Stimulated activated naive CD4-positive, alpha-beta T cell treated with Interleukin-2 at 50 U/mL for 16 hours (primary cell): ENCODE measurements around the gene CISH.

ENCODE experiments used
- DNase-seq: peaks from one replicate; lab custom pipeline; 2025; lab: John Stamatoyannopoulos, UW

Gene CISH

GRCh38 chr3:50612970-50613846, 1.6 kb upstream of the CISH start:
- no peak for DNase-seq

- no peak for DNase-seq
Measured at GRCh38 chr3:50612234-50612882, 784 bp upstream of the CISH start.

- no peak for DNase-seq
Measured at GRCh38 chr3:50610992-50611463, 546 bp downstream of the CISH start.

- DNase-seq, result peak; percentile 46
Measured at GRCh38 chr3:50610181-50610971, 1.2 kb downstream of the CISH start.

- DNase-seq, result no peak
Measured at GRCh38 chr3:50609763-50610085, 1.9 kb downstream of the CISH start.

- no peak for DNase-seq
Measured at GRCh38 chr3:50609071-50609762, 2.4 kb downstream of the CISH start.

GRCh38 chr3:50608278-50608677, 3.3 kb downstream of the CISH start:
- no peak for DNase-seq

DNA sequence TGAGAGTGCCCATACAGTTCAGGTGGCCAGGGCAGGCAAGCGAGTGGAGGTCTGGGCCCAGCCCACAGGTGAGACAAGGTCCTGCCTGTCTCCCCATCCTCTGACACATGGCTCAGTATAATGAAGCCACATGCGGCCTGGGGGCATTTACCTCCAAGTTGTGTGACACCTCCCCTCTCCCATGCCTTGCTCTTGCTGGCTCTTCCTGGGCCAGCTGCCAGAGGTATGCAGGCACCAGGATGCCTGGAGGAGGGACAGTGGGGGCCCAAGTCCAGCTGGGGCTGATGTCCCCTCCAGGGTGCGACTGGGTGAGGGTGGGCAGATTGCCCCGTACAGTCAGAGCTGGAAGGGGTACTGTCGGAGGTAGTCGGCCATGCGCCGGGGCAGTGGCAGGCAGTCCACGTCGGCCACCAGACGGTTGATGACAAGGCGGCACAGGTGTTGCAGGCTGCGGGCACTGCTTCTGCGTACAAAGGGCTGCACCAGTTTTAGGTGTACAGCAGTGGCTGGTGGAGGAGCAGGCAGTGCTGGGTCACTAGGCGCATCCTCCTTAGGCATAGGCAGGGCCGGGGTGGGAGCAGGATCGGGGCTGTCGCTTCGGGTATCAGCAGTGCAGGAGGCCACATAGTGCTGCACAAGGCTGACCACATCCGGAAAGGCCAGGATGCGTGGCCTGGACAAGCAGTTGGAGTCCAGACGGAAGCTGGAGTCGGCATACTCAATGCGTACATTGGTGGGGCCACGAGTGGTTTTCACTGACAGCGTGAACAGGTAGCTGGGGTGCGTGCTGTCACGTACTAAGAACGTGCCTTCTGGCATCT, 4.1 kb downstream of the CISH start:
- no peak for DNase-seq

DNA sequence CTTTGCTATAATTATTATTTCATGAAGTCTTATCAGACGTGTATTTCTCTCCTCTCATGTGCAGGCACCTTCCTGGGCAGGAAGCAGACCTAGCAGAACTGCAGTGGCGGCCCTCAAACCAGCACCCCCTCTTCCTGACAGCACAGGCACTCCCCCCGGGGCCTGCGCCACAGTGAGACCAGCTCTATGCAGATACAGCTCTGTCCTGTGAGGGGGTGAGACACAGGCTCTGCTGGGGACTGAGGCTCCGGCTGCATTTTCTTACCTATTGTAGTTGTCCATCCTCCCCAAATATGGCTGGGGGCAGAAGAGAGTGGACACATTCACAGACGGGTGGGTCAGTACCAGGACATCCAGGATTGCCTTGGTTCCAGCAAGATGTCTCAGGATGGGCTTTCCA, 5.0 kb downstream of the CISH start:
- no peak for DNase-seq

DNA sequence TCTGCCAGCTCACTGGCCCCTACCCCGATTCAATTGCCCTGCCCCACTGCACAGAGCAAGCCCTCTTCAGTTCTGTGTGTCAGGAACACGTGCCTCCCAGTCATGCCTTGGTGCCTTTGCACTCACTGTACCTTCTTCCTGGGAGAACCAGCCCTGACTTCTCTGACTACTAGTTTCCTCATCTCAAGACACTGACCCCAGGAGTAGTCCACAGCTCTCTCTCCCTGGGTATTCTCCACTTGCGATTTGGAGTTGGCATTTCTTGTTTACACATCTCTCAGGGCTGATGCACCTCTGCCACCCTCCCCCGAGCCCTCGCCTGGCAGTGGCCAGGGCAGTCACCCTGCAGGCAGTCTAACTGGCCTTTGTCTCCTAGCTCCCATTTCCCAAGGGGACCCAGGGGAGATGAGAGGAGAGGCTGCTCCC, 5.7 kb downstream of the CISH start:
- no peak for DNase-seq

DNA sequence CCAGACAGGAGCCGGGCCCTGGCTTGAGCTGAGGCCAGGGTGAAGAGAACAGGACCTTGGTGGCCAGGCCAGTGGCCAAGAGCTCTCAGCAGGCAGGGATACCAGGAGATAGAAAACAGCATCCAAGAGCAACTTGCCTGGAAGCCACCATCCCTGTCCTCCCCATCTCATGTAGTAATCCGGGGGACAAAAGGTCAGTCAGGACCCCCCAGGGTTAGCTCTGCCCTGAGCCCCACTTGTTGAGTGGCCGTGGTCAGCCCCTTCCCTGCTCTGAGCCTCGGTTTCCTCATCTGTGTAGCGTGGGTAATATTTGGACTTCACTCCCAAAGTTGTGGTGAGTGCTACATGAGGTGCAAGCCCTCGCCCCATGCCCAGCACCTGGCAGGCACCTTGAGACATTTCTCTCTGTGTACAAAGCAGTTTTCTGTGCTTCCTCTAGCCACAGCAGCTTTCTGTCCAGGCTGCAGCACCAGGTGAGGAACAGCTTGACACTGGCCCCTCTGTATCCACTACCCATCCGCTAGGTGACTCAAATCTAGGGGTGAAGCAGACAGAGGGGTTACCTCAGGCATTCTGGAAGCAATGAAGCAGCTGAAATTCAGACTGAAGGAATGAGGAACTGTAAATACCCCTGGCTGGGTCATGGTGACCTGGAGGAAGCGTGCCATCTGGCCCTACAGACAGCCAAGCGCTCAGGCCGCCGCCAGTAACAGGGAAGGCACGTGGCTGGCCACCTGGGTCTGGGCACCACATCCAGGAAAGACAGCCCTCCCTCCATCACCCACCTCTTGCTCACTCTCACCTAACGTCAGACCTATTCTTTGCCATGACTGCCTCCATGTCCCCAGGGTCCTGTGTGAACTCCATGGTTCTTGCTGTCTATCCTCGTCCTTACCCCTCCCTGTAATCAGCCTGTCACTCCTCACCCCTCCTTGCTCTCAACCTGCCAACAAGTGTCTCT, 6.7 kb downstream of the CISH start:
- no peak for DNase-seq

DNA sequence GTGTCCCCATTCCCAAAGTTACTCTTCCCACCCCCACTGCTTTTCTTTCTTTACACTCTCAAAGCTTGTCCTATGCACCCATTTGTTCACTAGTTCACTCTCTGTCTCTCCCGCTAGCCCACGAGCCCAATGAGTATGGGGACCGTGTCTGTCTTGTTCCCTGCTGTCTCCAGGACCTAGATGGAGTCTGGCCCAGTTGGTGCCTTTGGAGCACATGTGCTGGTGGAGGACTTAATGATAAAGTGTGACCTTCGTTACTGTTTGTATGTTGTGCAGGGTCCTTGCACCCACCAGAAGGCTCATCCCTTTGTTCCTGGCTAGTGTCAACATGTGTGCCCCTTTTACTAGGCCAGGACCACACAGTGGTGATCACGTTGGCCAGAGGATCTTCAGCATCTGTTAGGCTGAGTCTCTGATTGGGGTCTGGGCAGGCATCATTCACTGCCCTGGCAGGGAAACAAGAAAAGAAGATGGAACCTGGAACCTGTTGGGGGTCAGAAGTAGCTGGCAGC, 7.4 kb downstream of the CISH start:
- no peak for DNase-seq

- no peak for DNase-seq
Measured at GRCh38 chr3:50603261-50604109, 8.1 kb downstream of the CISH start.

- DNase-seq, result no peak
Measured at GRCh38 chr3:50602595-50603191, 8.9 kb downstream of the CISH start.

DNA sequence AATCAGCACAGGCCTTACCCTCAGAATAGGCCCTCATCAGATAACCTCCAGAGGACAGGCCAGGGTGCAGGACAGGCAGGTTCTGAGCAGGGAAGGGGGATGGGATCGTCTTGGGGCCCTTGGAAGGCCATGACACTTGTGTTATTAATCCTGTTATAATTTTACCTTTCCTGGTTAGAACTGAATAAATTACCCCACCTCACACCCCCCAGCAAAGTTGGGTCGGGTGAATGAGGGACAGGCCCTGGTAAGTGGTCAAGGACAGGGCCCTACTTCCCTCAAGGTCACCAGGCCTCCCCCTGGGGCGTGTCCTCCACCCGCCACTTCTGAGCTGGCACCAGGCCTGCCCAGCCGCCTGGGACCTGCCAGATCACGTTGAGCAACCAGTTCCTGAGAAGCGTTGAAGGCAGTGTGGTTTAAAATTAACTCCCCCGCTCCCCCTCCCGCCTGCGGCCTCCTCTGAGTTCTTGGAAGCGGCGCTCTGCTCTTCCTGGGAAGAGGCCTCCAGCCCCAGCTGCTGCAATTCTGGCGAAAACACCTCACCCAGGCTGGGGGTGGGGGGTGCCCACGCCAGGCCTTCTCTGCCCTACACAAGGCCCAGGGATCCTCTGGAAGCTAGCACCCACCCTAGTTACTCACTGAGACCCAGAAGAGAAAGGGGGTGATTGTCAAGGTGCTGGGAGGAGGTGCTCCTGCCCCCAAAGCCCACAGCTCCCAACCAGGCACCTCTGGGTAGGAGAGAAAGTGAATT, 10.6 kb downstream of the CISH start:
- DNase-seq, result peak; percentile 92

- DNase-seq, result no peak
Measured at GRCh38 chr3:50600141-50600753, 11.3 kb downstream of the CISH start.

DNA sequence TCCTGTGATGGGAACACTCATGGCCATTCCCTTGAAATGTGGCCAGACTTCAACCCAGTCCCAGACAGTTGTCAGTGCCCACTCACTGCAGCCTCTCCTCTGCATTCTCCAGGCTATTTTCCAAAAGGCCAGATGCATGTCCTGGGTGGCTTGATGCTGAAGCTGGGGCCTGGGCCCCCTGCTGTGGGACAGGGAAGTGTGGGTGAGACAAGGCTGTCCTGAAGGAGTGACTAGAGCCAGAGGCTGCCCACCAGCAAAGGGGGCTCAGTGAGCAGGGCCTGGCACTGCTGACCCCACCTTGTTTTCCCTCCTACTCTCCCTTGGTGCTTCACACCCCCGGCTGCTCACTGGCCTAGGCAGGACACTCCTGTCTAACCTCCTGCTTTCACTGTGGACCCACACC, 11.9 kb downstream of the CISH start:
- no peak for DNase-seq
